GM21825 (cell line): Measurements from ENCODE around the gene GASK1A.

Experiments used
- ATAC-seq: cut with Tn5 transposase; IDR thresholded peaks from one replicate; pipeline ENCODE4 v1.9.1; 2021; ENCODE audit warnings: mild to moderate bottlenecking, moderate library complexity; ENCODE audit not compliant: unreplicated experiment

Gene GASK1A

DNA sequence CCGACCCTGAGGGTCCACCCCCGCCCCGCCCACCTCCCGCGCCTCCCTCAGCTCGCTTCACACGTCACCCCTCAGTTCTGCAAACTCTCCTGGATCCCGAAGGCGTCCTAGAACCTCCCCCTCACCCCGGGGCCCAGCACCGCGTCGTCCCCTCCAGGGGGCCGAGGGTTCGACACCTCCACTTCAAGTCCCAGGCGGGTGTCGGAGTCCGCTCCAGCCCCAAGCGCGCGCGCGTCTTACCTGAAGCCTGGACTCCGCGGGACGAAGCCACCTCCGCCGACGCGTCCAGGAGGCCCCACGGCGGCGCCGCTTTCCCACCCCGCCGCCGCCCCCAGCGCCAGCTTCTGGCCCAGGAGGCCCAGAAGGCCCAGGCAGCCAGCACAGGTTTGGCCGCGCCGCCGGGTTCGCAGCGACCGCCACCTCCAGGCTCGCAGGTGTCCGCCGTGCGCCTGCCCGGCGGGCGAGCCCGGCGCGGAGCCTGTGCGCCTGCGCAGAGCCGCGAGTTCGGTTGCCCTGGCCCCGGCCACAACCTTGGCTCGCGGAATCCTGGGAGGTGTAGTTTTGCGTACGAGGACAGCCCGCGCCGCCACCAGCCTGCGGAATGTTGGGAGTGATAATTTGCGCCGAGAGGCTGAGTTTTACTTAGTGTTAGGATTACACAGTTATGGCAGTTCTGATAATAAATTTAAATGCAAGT, 126.6 kb downstream of the GASK1A start, which contains the start of gene POMGNT2:
Gene POMGNT2 (minus strand): TSS at position 484 of the 697 bp plus-strand sequence. CDS start 24,648 bp downstream, outside the sequence.
- peak; percentile 98 for ATAC-seq

DNA sequence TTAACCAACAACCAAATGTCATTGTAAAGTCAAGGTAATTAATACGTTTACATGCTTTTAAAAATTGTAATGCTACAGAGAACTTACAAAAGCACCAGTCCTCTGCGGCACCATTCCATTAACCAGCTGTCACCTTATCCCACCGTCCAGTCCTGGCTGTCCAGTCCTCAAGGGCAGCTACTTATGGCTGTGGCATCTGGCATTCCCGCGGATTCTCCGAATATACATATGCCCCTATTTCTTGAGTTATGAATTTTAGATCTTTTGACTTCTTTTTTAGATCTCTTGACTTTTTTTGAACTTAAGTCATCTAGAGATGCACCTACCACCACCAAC, 127.2 kb downstream of the GASK1A start:
- ATAC-seq, result no peak
